Neural crest cell (in vitro differentiated cells): ENCODE results near the gene GPBAR1. TPM values are rescaled to one million over a fixed set of nuclear protein-coding genes. Genes with fewer than 3 reads are reported as not detected.

Experiments used
- DNase-seq: peaks from one replicate; pipeline ENCODE4 v3.0.0; 2021; ENCODE audit warnings: low read depth, mixed read lengths, low spot score
- H3K27ac Mint-ChIP-seq: one replicate; pipeline ENCODE4 v1.8.0; 2021; ENCODE audit warnings: mild to moderate bottlenecking, mixed read lengths; ENCODE audit not compliant: unreplicated experiment
- H3K27me3 Mint-ChIP-seq: 2 replicates; pipeline ENCODE4 v1.8.0; 2021; ENCODE audit warnings: low read depth, mild to moderate bottlenecking, mixed read lengths
- H3K36me3 Mint-ChIP-seq: 2 replicates; pipeline ENCODE4 v1.8.0; 2021; ENCODE audit warnings: low read depth, mild to moderate bottlenecking, mixed read lengths
- H3K4me1 Mint-ChIP-seq: 2 replicates; pipeline ENCODE4 v1.8.0; 2021; ENCODE audit warnings: mixed read lengths
- H3K4me3 Mint-ChIP-seq: one replicate; pipeline ENCODE4 v1.8.0; 2021; ENCODE audit warnings: mild to moderate bottlenecking, mixed read lengths
- H3K9me3 Mint-ChIP-seq: 2 replicates; pipeline ENCODE4 v1.8.0; 2021; ENCODE audit warnings: mixed read lengths
- CTCF ChIP-seq: fragments of 200-600 bp; sonication (generic); conservative IDR thresholded peaks from 2 replicates; pipeline ENCODE4 v1.5.0; 2021; ENCODE audit warnings: antibody characterized with exemption, mild to moderate bottlenecking
- total RNA-seq: library from RNA; stranded (reverse); gene quantifications from 2 replicates; pipeline ENCODE4 v1.2.1, GENCODE V29; 2021

The GPBAR1 gene
- total RNA-seq, 1 donor from 2014 or later, result 0.14 TPM

GRCh38 chr2:218226903-218227302, 33.9 kb upstream of the GPBAR1 start:
- no peak for DNase-seq
- no peak for TF ChIP-seq CTCF
- Mint-ChIP-seq H3K36me3 (peaks cover 12% of the 10 kb centered on the region), H3K27me3 (no peaks in the 10 kb centered on the region), H3K27ac (no peak overlapping the region), H3K9me3 (no peaks in the 10 kb centered on the region), H3K4me1 (peaks cover 5% of the 10 kb centered on the region), H3K4me3 (no peak overlapping the region)

- no peak overlapping the region for H3K27ac Mint-ChIP-seq
- no peak for TF ChIP-seq CTCF
- H3K4me3 Mint-ChIP-seq, result no peak overlapping the region
- peaks cover 5% of the 10 kb centered on the region for H3K4me1 Mint-ChIP-seq
- H3K36me3 Mint-ChIP-seq, result peaks cover 16% of the 10 kb centered on the region
- DNase-seq, result no peak
- no peaks in the 10 kb centered on the region for H3K27me3 Mint-ChIP-seq
- no peaks in the 10 kb centered on the region for H3K9me3 Mint-ChIP-seq
Observed at GRCh38 chr2:218228366-218229090, 32.3 kb upstream of the GPBAR1 start.

- Mint-ChIP-seq H3K9me3 (no peaks in the 10 kb centered on the region), H3K4me1 (peaks cover 5% of the 10 kb centered on the region), H3K36me3 (peaks cover 18% of the 10 kb centered on the region), H3K27me3 (no peaks in the 10 kb centered on the region), H3K27ac (no peak overlapping the region), H3K4me3 (no peak overlapping the region)
- no peak for DNase-seq
- no peak for TF ChIP-seq CTCF
Observed at GRCh38 chr2:218229239-218229638, 31.6 kb upstream of the GPBAR1 start.

- Mint-ChIP-seq H3K27ac (no peak overlapping the region), H3K4me3 (no peak overlapping the region), H3K9me3 (no peaks in the 10 kb centered on the region), H3K36me3 (peaks cover 18% of the 10 kb centered on the region), H3K4me1 (peaks cover 5% of the 10 kb centered on the region), H3K27me3 (no peaks in the 10 kb centered on the region)
- no peak for TF ChIP-seq CTCF
- DNase-seq, result no peak
Observed at GRCh38 chr2:218229851-218230250, 31.0 kb upstream of the GPBAR1 start.

GRCh38 chr2:218230882-218231281, 29.9 kb upstream of the GPBAR1 start:
- Mint-ChIP-seq H3K9me3 (no peaks in the 10 kb centered on the region), H3K36me3 (peaks cover 18% of the 10 kb centered on the region), H3K4me3 (no peak overlapping the region), H3K27ac (no peak overlapping the region), H3K4me1 (peaks cover 5% of the 10 kb centered on the region), H3K27me3 (no peaks in the 10 kb centered on the region)
- no peak for DNase-seq
- peak; percentile 54 for TF ChIP-seq CTCF
